Endodermal cell (in vitro differentiated cells): Measurements from ENCODE around the gene CTIF. TPM values are rescaled to one million over a fixed set of nuclear protein-coding genes. Genes with fewer than 3 reads are reported as not detected.
A peak's percentile ranks its signal among the peaks of the same experiment; 100 is the strongest.

Experiments
- DNase-seq: peaks from one replicate; pipeline ENCODE4 v3.0.0-alpha.2; 2017
- H3K27ac ChIP-seq: 2 replicates; pipeline ENCODE4 v1.5.1; 2013; ENCODE audit warnings: mild to moderate bottlenecking, low read depth, low read length, moderate library complexity
- H3K27me3 ChIP-seq: 2 replicates; pipeline ENCODE4 v1.6.1; 2013; ENCODE audit warnings: mild to moderate bottlenecking, low read length, moderate library complexity; ENCODE audit not compliant: insufficient read depth, control insufficient read depth, poor library complexity, severe bottlenecking
- H3K36me3 ChIP-seq: 2 replicates; pipeline ENCODE4 v1.7.0; 2013; ENCODE audit warnings: mild to moderate bottlenecking, low read length, moderate library complexity; ENCODE audit not compliant: control insufficient read depth, insufficient read depth
- H3K4me1 ChIP-seq: one replicate; pipeline ENCODE4 v1.7.0; 2013; ENCODE audit warnings: low read length; ENCODE audit not compliant: control insufficient read depth, insufficient read depth
- H3K4me3 ChIP-seq: 2 replicates; pipeline ENCODE4 v1.5.1; 2013; ENCODE audit warnings: mild to moderate bottlenecking, low read length, moderate library complexity
- H3K9ac ChIP-seq: 2 replicates; pipeline ENCODE4 v1.6.1; 2013; ENCODE audit warnings: mild to moderate bottlenecking, low read length, moderate library complexity; ENCODE audit not compliant: poor library complexity, severe bottlenecking; ENCODE audit errors: extremely low read depth
- H3K9me3 ChIP-seq: 2 replicates; pipeline ENCODE4 v1.6.1; 2013; ENCODE audit warnings: mild to moderate bottlenecking, low read length, moderate library complexity; ENCODE audit not compliant: control insufficient read depth
- H3K27ac Mint-ChIP-seq: 2 replicates; pipeline ENCODE4 v1.8.0; 2020; ENCODE audit warnings: mixed read lengths
- H3K27me3 Mint-ChIP-seq: 2 replicates; pipeline ENCODE4 v1.8.0; 2021; ENCODE audit warnings: mild to moderate bottlenecking, mixed read lengths; ENCODE audit not compliant: insufficient read depth
- H3K36me3 Mint-ChIP-seq: 2 replicates; pipeline ENCODE4 v1.8.0; 2020; ENCODE audit warnings: low read depth, mixed read lengths
- H3K4me1 Mint-ChIP-seq: 2 replicates; pipeline ENCODE4 v1.8.0; 2020; ENCODE audit warnings: mixed read lengths
- H3K4me3 Mint-ChIP-seq: 2 replicates; pipeline ENCODE4 v1.8.0; 2020; ENCODE audit warnings: mild to moderate bottlenecking, moderate library complexity, mixed read lengths
- H3K9me3 Mint-ChIP-seq: 2 replicates; pipeline ENCODE4 v1.8.0; 2020; ENCODE audit warnings: mild to moderate bottlenecking, mixed read lengths
- WGBS, 2 experiments: methylation state at CpG; one replicate each; pipeline versions ENCODE4 v1.1.5 to v1.1.7; 2013; ENCODE audit warnings: missing lambda C conversion rate in 2 of 2, mixed read lengths in 1 of 2; ENCODE audit not compliant: insufficient coverage in 1 of 2, insufficient read length in 1 of 2; 5-methylcytosine and 5-hydroxymethylcytosine counted together
- total RNA-seq, 2 donors: library from RNA; stranded (reverse); fragmentation: NEBNext Ultra II Directional in 1 of 2; extraction: Animal tissue kit (Norgen Biotek cat#: 25700) in 1 of 2; gene quantifications; 2 replicates in 1 of 2; 3 replicates in 1 of 2; pipeline ENCODE4 v1.2.1, GENCODE V29; 2021
- TF ChIP-seq, protein P1 (sequence below): fragments of 200-600 bp; sonication (generic); conservative IDR thresholded peaks from 2 replicates; pipeline ENCODE4 v1.5.0; 2021; ENCODE audit warnings: antibody characterized with exemption, mild to moderate bottlenecking

CTIF gene
- total RNA-seq, 2 donors from 2014 or later, result 33.8 to 41.6 TPM

DNA sequence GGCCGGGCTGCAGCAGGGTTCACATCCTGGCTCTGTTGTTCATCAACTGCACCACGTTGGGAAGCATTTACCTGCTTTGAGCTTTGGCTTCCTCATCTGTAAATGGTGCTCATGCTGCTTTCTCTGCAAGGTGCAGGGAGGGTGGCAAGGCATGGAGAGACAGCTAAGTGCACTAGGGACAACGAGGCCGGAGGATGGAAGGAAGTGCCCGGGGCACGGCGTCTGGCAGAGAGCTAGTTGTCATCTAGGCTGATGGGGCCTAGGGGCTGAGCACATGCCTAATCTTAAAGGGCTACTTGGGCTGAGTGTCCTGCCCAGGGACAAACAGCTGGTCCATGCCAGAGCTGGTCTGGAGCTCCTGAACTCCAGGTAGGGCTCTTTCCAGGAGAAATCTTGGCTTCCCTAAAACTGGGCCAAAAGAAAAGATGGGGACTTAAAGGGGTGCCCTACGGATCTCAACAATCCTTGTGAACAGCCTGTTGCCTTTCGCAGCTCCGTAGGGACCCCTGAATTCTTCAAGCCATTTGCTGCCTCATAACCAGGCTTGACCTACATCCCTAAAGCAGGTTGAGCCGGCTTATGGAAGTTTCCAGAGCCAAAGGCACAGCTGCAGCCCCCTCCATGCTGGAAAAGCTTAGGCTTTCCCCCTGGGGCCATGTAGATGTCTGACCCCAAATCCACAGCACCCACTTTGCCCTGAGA lies 281.1 kb downstream of the CTIF start:
- TF ChIP-seq, protein P1, sequence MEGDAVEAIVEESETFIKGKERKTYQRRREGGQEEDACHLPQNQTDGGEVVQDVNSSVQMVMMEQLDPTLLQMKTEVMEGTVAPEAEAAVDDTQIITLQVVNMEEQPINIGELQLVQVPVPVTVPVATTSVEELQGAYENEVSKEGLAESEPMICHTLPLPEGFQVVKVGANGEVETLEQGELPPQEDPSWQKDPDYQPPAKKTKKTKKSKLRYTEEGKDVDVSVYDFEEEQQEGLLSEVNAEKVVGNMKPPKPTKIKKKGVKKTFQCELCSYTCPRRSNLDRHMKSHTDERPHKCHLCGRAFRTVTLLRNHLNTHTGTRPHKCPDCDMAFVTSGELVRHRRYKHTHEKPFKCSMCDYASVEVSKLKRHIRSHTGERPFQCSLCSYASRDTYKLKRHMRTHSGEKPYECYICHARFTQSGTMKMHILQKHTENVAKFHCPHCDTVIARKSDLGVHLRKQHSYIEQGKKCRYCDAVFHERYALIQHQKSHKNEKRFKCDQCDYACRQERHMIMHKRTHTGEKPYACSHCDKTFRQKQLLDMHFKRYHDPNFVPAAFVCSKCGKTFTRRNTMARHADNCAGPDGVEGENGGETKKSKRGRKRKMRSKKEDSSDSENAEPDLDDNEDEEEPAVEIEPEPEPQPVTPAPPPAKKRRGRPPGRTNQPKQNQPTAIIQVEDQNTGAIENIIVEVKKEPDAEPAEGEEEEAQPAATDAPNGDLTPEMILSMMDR, result no peak
- Mint-ChIP-seq H3K27ac (peak overlapping the region; percentile 31), H3K4me1 (no peaks in the 10 kb centered on the region), H3K27me3 (no peaks in the 10 kb centered on the region), H3K36me3 (peaks cover 36% of the 10 kb centered on the region), H3K4me3 (no peak overlapping the region), H3K9me3 (peaks cover 10% of the 10 kb centered on the region)
- DNase-seq, result peak; percentile 24
- no peak overlapping the region for H3K27ac ChIP-seq
- H3K9ac ChIP-seq, result no peak overlapping the region
- peaks cover 13% of the 10 kb centered on the region for H3K36me3 ChIP-seq
- H3K4me3 ChIP-seq, result no peak overlapping the region
- no peaks in the 10 kb centered on the region for H3K27me3 ChIP-seq
- 94 to 96% methylated on average over 3 to 11 of the region's 11 CpGs for WGBS, 2 experiments
- H3K9me3 ChIP-seq, result peaks cover 10% of the 10 kb centered on the region
- no peaks in the 10 kb centered on the region for H3K4me1 ChIP-seq

- Histone ChIP-seq H3K9ac (no peak overlapping the region), H3K27ac (no peak overlapping the region), H3K27me3 (no peaks in the 10 kb centered on the region), H3K4me1 (no peaks in the 10 kb centered on the region), H3K36me3 (peaks cover 13% of the 10 kb centered on the region), H3K4me3 (no peak overlapping the region), H3K9me3 (peaks cover 10% of the 10 kb centered on the region)
- WGBS, 2 experiments, result 95 to 96% methylated on average over 5 to 11 of the region's 11 CpGs
- TF ChIP-seq, protein P1, result no peak
- peak; percentile 28 for DNase-seq
- Mint-ChIP-seq H3K27me3 (no peaks in the 10 kb centered on the region), H3K4me3 (no peak overlapping the region), H3K36me3 (peaks cover 37% of the 10 kb centered on the region), H3K27ac (peak overlapping the region; percentile 31), H3K4me1 (no peaks in the 10 kb centered on the region), H3K9me3 (peaks cover 10% of the 10 kb centered on the region)
Measured at GRCh38 chr18:48820483-48821250, 281.8 kb downstream of the CTIF start.

- peaks cover 10% of the 10 kb centered on the region for H3K9me3 Mint-ChIP-seq
- H3K27me3 Mint-ChIP-seq, result no peaks in the 10 kb centered on the region
- peak; percentile 15 for DNase-seq
Measured at GRCh38 chr18:48821251-48821590, 282.4 kb downstream of the CTIF start.

More at GRCh38 chr18:48821251-48821590, 282.4 kb downstream of the CTIF start:
- Histone ChIP-seq H3K9ac (no peak overlapping the region), H3K4me3 (no peak overlapping the region), H3K36me3 (peaks cover 13% of the 10 kb centered on the region), H3K9me3 (peaks cover 10% of the 10 kb centered on the region), H3K27ac (no peak overlapping the region), H3K4me1 (no peaks in the 10 kb centered on the region), H3K27me3 (no peaks in the 10 kb centered on the region)
- Mint-ChIP-seq H3K36me3 (peaks cover 37% of the 10 kb centered on the region), H3K4me1 (peaks cover under 1% of the 10 kb centered on the region), H3K4me3 (no peak overlapping the region), H3K27ac (no peak overlapping the region)
- 94 to 95% methylated on average over 4 to 5 of the region's 5 CpGs for WGBS, 2 experiments
- TF ChIP-seq, protein P1, result no peak
